AG04450 (cell line): ENCODE measurements around the gene INTS1. TPM values are rescaled to one million over a fixed set of nuclear protein-coding genes. Genes with fewer than 3 reads are reported as not detected.

ENCODE experiments used
- CTCF ChIA-PET: fragments of 300-600, 350-600 bp; formaldehyde crosslinking; extraction: SDS; loops from one replicate; lab custom pipeline; 2022; ENCODE audit warnings: antibody characterized with exemption, inconsistent platforms; lab: Charles Lee
- POLR2A ChIA-PET: fragments of 350-600 bp; formaldehyde crosslinking; extraction: SDS; loops from one replicate; lab custom pipeline; 2021; ENCODE audit warnings: antibody characterized with exemption, inconsistent platforms; lab: Yijun Ruan, JAX
- DNase-seq: peaks from one replicate; pipeline ENCODE4 v3.0.0-alpha.2; 2011; ENCODE audit warnings: low read depth, low spot score
- H3K27ac ChIP-seq: one replicate; pipeline ENCODE4 v1.5.1; 2012; ENCODE audit warnings: low read depth, low read length, control low read depth
- H3K27me3 ChIP-seq: one replicate; pipeline ENCODE4 v1.6.0; 2012; ENCODE audit warnings: low read length; ENCODE audit not compliant: control insufficient read depth, insufficient read depth
- H3K4me3 ChIP-seq: 2 replicates; pipeline ENCODE4 v1.5.1; 2011; ENCODE audit warnings: mild to moderate bottlenecking, low read depth, low read length, control low read depth
- H3K9me3 ChIP-seq: 2 replicates; pipeline ENCODE4 v1.5.1; 2012; ENCODE audit warnings: low read length; ENCODE audit not compliant: control insufficient read depth, insufficient read depth
- CTCF ChIP-seq: IDR thresholded peaks from 2 replicates; pipeline ENCODE4 v1.5.1; 2011; ENCODE audit warnings: low read depth, low read length, control low read depth, inconsistent platforms
- polyA plus RNA-seq: library from polyadenylated mRNA; depleted of rRNA; stranded (reverse); fragments of >200 nt; gene quantifications from 2 replicates; pipeline ENCODE4 v1.2.3, GENCODE V29; 2011

The INTS1 gene
- polyA plus RNA-seq, 1 experiment: 9.0 TPM

- ChIA-PET CTCF (interaction anchor here (1.3 kb wide), 1 partner anchor 8 kb away, joined by 3 read pairs; no protein-coding TSS in a partner anchor), POLR2A (interaction anchor here (0.8 kb wide), 1 partner anchor 24 kb away, joined by 3 read pairs; no protein-coding TSS in a partner anchor)
- Histone ChIP-seq H3K27ac (no peak overlapping the region), H3K4me3 (no peak overlapping the region), H3K9me3 (peaks cover under 1% of the 10 kb centered on the region), H3K27me3 (no peaks in the 10 kb centered on the region)
- DNase-seq: no peak
- no peak for TF ChIP-seq CTCF
Observed at GRCh38 chr7:1512781-1513656, 8.8 kb upstream of the INTS1 start.

GRCh38 chr7:1511444-1512422 lies 7.5 kb upstream of the INTS1 start:
- Histone ChIP-seq H3K27me3 (no peaks in the 10 kb centered on the region), H3K9me3 (no peaks in the 10 kb centered on the region; the same call in 1 of the 2 replicates), H3K27ac (no peak overlapping the region), H3K4me3 (no peak overlapping the region)
- CTCF ChIA-PET: no interaction called here
- no peak for TF ChIP-seq CTCF
- POLR2A ChIA-PET: interaction anchor here (1.2 kb wide), 1 partner anchor 14 kb away, joined by 3 read pairs; no protein-coding TSS in a partner anchor
- no peak for DNase-seq

GRCh38 chr7:1510780-1511154 lies 6.6 kb upstream of the INTS1 start:
- TF ChIP-seq CTCF: no peak
- CTCF ChIA-PET: no interaction called here
- Histone ChIP-seq H3K9me3 (no peaks in the 10 kb centered on the region; the same call in 1 of the 2 replicates), H3K4me3 (no peak overlapping the region), H3K27me3 (no peaks in the 10 kb centered on the region), H3K27ac (no peak overlapping the region)
- POLR2A ChIA-PET: interaction anchor here (1.2 kb wide), 1 partner anchor 13 kb away, joined by 3 read pairs; no protein-coding TSS in a partner anchor
- no peak for DNase-seq

GRCh38 chr7:1509226-1509625 lies 5.0 kb upstream of the INTS1 start:
- H3K27ac ChIP-seq: no peak overlapping the region
- H3K4me3 ChIP-seq: no peak overlapping the region
- no peak for TF ChIP-seq CTCF
- H3K27me3 ChIP-seq: no peaks in the 10 kb centered on the region
- POLR2A ChIA-PET: no interaction called here
- DNase-seq: no peak
- CTCF ChIA-PET: no interaction called here
- H3K9me3 ChIP-seq: no peaks in the 10 kb centered on the region; the same call in 1 of the 2 replicates
